HG03095 (cell line): Measurements from ENCODE around the gene NFASC.

Experiments
- ATAC-seq: cut with Tn5 transposase; IDR thresholded peaks from one replicate; pipeline ENCODE4 v1.9.1; 2021; ENCODE audit warnings: moderate library complexity; ENCODE audit not compliant: unreplicated experiment

Gene NFASC

DNA sequence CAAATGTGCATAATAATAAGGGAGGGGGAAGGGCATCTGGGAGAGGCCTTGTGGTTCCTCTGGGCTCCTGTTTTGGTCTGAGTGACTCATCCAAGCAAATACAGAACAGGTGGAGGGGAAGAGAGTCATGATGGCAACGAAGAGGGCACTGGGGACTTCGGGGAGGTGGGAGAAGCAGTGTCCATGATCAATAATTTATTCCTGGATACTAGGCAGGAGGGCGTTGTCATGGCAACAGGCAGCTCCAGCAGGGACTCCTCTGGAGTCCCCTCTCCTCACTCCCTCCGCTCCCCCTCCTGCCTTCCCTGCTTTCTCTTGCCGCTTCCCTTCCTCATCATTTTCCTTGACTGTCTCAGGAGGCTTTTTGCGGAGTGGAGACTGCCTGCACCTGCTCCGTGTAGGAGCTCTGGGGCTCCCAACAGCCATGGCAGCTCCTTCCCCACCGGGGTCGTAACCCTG is 12.3 kb upstream of the NFASC start:
- no peak for ATAC-seq

DNA sequence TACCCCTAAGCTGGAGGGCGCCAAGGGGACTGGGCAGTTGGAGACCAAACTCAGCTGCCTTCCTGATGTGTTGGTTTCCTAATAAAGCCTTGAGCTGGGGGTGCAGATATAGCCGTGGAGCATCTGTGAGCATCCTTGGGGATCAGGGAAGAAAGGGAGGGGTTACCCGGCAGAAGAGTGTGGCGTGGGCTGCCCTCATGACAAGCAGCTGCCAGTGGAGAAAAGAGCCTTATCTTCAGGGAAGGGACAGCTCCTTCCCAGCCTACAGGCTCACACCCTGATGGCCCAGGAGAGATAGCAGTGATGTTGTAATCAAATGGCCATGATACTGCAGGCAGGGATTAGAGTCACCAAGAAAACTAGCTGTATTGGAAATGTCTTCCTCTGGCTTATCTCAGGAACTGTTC is 10.8 kb upstream of the NFASC start:
- no peak for ATAC-seq

DNA sequence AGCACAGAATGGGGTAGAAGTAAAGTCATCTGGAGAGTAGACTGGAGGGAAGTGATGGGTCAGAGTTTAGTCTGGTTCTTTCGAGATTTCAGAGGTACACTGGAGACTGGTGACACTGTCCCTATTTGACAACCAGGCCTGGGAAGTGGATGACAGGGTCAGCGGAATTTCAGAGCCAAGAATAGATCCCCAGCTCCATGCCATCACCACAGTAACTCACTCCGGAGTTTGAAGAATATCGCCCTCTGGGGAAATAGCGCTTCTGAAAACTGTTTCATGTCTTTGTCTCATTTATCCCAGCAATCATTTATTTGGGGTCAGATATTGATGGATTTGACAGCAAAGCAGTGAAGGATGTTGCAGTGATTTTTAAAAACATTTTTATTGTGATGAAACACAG is 7.6 kb upstream of the NFASC start:
- no peak for ATAC-seq

DNA sequence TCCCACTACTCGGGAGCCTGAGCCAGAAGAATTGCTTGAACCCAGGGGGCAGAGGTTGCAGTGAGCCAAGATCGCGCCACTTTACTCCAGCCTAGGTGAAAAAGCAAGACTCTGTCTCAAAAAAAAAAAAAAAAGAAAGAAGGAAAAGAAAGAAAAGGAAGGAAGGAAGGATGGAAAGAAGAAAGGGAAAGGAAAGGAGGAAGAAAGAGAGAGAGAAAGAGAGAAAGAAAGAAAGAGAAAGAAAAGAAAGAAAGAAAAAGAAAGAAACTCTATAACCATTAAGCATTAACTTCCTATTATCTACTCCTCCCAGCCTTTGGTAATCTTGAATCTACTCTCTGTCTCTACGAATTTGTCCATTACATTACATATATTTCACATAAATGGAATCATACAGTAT is 6.9 kb upstream of the NFASC start:
- ATAC-seq: no peak

DNA sequence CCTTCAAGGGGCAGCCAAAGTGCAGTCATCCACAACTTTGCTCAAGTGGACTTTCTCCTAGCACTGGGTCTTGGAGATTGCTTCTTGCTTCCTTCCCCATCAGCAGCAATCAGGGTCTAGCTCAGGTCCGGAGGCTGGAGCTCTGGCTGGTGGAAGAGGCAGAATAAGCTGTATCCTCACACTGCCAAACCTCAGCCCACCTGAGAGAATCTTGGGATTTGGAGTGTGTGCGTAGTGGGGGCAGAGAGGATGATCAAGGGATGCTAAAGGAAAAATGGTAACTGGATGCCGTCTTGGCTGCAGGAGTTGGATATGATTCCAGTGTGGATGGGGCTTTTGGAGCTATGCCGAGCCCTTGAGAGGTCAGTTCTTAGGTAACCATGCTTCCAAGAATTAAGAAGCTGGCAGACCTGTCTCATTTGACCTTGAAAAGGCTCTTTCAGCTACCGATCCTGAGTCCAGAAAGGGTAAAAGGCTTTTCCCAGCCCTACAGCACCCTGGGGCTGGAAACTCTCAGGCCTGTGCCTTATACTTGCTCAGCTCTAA is 4.5 kb upstream of the NFASC start:
- ATAC-seq: no peak

DNA sequence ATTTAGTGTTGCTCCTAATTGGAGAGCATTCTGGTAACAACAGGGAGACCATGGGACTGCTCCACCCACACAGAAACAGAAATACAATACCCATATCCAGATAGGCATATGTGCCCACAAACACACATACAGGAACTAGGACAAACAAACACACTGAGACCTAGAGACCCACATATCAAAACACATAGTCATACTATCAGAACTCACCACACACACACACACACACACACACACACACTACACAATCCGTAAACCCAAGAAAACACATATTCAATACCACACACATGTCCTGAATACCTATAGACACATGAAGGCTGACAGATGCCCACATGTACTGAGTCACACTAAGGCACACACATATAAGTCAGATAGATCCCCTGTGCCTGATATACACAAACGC is 3.5 kb upstream of the NFASC start:
- no peak for ATAC-seq

DNA sequence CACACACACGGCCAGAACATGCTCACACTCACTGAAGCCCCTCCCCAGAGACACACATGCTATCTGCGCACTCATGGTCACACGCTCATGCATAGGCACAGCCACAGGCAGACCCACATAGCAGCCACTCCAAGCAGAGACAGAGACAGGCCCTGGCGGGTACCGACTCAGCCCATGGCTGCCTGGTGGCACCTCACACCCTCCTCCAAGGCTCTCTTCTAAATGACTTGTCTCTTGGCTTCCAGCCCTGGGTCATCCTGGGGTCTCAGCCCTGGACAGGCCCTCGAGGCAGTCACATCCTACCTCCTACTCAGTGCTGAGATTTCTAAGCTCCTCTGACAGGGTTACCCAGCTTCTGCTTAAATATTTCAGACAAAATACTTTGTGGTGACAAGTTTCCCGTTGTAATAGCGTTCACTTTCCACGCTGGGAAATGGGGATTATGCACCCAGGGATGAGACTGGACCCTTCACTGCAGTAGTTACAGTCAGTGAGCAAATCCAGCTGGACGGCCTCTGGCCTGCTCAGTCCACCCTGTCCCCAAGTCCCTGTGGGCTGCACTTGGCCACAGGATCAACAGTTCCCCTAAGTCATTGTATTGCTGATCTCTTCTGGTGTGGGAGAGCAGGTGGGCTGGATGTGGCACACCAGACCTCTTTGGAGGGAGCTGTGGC is 2.9 kb upstream of the NFASC start:
- ATAC-seq: no peak

DNA sequence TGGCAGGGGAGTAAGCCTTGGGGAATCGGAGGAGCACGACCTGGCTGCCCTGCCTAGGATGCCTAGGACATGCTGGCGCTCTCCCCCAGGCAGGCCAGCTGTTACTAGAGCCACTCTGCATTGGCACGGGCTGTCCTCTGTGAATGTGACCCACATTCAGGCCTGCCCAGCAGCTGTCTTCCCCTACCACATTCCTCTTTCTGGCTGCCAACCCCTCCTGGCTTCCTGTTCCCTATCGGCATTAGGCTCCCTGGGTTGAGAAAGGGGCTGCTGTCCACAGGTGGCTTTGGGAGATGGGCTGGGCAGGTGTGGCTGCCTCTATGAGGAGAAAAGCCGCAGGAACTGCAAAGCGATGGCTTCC is 2.3 kb upstream of the NFASC start:
- no peak for ATAC-seq

DNA sequence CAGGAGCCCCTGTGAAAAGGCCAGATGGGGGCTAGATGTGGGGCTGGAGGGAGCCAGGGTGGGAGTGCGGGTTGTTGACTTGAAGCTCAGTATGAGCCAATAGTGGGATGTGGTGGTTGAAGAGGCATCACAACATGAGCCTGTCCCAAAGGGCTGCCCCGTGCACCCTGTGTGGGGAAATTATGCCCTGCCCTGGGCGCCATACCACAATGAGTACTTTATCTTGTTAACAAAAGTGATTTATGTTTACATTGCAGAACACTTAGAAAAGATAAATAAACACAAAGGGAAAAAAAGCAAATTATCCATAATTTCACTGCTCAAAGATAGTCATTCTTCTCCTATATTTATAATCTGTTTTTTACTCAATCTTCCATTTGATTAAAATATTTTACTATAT is 1.6 kb upstream of the NFASC start:
- no peak for ATAC-seq

DNA sequence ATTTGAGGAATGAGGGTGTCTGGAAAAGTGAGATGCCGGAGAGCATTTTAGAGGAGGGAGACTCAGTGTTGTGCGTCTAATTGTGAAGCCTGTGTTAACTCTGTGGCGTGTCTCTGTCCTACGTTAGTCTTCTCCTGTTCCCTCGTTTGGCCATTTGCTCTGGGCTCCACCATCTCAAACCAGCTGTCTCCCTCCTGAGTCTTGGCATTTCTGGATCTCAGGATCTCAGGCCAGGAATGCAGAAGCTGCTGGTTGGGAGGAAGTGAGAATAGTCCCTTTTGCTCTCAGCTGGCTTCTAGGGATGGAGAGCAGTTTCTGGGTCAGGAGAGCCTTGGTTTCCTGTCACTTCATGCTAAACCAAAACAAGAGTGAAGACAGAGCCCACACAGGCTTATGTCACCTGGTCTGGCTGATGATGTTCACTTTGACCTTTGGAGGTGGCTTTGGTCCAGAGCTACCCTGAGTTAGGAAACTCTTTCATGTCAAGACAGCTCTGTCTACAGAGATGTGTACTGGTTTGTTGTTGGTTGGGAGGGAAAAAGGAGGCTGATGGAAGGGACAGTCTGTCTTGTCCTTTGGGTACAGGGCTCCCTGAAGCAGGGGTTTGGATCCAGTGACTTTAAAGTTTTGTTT is 859 bp downstream of the NFASC start:
- no peak for ATAC-seq

DNA sequence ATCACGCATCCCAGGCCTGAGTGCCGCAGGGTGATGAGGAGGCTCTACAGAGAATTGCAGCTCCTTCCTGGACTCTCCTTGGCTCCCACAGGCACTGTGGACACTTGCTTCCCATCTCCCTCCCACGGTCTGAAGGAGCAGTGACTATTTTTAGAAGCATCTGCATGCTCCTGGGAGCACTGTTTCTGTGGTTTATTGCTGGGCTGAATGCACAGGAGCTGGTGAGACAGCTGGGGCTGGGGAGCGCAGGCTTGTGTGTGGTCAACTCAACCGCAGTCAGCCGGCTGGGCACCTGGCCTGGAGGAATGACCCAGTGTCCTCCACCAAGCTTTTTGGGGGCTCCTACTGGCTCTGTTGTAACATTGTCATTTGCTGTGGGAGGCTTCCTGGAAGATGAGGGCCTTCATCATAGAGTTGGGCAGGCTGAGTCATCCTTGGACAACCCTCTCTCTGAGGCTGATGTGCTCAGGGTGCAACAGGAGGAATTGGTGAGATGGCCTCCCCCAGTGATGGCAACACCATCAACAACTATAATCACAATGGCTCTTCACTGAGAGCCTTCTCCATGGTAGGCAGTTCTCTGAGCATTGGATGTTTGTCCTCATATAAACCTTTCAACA is 1.7 kb downstream of the NFASC start:
- no peak for ATAC-seq

DNA sequence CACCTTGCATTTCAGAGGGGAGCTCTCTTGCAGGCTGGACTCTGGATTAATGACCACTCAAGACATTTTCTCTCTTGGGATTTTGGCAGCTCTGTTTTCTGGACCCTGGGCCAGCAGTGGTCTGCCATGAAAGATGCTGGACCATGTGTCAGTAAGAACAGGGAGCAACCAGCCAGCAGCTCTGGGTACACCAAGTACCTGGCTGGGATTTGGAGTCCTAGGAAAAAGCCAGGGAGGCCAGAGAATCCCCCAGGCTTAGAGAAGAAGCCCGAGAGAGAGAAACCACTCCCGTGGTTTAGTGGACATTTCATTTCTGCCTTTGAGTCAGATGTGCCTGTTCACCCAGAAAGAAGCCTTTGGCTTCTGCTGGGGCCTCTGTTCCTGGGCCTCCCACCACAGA is 2.5 kb downstream of the NFASC start:
- ATAC-seq: no peak

DNA sequence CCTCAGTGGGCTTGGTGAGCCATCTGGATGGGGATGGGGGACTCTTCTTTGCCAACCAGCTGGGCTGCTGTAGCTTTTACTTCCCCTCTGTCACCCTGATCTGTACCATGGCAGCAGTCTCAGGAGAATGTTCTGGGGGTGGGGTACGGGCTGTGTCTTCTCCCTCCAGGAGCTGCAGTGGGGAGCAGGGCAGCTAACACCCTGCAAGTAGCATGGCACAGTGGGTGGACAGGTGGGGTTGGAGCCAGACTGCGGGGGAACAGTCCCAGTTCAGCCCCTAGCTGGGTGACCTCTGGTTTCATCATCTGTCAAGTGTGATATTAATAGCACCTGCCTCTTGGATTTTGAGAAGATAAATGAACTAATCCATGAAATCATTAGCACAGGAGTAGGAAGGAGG is 3.1 kb downstream of the NFASC start:
- ATAC-seq: no peak

DNA sequence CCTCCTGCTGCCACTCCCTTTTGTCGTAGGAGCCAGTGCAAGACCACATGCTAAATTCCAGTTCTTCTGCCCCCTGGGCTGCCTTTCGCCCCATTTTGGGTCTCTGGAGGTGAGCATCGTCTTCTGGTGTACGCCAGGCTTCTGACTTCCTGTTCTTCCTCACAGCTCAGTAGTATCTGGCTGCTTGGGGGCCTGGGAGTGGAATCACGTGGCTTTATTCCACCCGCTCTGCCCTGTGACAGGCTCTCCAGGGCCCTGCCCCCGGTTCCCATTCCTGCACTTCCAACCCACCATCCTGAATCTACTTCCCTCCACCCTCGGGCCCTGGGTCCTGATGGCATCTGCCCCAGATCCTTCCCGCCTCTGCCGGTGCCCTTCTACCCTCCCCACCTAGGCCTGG is 3.6 kb downstream of the NFASC start:
- no peak for ATAC-seq

DNA sequence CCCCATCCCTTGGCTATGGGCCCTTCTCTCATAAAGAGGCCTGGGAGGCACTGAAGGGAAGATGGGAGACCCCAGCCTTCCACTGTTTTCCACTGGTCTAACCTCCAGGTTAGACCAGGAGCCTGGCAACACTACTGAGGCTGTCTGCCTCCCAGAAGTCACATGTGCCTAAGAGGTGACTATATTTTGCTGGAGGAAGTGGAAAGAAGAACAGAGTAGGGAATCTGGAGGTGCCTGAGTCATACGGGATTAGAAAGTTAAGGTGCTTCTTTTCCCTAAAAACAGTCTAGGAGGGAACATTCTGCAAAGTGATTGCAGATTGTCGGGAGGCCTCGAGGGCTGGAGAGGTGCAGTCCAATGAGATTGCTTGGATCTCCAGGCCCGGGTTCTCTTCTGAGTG is 4.6 kb downstream of the NFASC start:
- ATAC-seq: no peak

DNA sequence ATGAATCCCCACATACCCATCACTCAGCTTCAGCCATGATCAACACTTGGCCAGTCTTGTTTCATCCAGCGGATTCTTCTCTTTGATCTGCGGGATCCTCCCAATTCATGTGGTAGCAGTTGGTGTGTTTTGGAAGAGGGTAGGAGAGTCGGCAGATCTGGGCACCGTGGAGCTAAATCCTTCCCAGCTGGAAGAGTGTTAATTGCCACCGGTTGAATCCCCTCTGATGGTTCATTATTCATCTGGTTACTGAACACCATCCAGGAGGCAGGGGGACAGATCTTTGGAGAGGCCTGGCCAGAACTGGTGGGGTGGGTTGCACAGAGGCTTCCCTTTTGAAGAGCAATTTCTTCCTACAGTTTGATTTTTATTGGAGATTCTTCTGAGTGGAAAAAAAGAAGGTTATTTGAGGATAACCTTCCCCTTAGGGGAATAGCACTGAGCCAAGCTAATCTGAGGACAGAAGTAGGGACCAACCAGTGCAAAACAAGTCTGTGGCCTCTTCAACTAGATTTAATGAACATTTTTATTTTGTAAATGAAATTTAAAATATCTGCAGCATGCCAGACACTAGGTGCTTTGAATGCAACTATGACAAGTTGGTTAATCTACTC is 8.1 kb downstream of the NFASC start:
- no peak for ATAC-seq

DNA sequence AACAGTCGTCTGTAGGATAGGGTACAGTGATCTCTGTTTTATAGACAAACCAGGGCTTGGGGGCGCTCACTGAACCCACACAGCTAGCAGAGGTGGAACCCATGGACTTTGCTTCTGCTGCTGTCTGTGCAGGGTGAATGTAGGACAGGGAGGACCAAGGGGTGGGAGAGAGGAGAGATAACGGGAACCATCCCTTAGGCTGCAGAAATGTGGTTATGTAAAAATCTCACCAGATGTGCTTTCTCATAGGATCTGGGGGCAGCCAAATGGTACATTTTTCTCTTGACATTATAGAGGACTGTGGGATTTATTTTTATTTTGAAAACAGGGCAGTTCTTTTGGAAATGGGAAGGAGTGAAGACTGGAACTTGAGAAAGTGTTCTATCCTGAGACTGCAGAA is 8.7 kb downstream of the NFASC start:
- ATAC-seq: no peak

DNA sequence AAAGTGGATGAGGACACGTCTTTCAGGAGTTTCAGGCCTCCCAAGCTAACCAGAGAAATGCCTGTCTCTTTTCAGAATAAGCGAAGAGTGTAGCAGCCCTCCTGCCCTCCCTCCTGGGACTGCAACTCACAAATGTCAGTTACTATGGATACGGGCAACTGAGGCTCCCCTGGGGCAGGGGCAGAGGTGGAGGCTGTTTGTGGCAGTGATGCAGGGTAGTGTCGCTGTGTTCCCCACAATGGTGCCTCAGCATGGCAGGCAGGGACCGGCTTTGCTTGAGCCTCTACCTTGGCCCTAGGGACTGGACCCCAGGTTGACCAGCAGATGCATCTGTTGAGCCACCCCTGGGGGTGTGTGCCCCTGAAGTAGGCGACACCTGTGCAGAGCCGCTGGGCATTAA is 10.2 kb downstream of the NFASC start:
- ATAC-seq: no peak

DNA sequence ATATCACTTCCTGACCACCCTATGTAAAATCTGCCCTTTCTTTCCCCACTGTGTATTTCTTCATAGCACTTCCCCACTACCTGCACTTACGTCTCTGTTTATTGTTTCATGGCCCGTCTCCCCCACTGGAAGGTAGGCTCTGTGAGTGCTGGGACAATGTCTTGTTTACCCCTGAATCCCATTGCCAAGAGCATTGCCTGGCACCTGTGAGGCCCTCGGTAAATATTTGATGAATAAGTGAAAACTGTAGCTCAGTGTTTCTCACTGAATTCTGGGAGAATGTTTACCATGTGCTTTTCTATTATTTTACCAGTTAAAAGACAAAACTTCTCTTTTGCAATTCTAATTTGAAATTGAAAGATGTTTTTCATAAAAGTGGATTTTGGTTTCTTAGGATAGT is 11.8 kb downstream of the NFASC start:
- ATAC-seq: no peak

DNA sequence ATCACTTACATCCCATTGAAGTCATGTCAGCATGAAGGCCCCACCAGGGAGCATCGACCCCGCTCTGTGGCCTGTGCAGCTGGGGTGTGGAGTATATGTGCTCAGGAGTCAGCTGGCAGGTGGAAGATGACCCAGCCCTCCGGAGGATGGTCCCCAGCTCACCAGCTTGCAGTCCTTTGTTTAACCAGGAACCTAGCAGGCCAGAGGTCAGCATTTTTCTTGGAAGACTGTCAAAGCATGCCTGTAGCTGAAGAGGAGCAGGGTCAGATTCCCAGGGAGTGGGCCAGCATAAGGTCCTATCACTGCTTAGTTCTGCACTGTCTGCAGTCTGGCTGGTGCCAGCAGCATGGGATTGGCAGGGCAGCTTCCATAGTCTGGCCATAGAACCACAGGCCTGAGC is 12.7 kb downstream of the NFASC start:
- ATAC-seq: no peak

DNA sequence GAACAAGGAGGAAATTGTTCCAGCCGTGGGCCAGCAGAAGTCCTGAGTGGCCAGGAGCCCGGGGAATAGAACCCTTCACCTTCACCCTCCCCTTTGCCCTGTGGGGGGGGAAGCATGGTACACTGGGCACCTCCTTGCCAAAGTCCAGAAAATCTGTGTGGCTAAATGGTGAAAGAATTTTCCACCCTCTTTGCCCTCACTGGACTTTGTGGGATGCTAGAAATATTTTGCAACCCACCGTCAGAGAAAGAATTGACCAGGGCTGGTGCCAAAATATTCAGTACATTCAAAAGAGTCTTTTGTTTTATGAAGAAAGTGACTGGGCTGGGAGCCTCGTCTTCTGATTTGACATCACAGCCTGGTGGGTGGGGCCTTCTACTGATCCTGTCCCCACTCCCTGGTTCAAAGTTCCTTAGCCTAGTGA is 14.6 kb downstream of the NFASC start:
- no peak for ATAC-seq

DNA sequence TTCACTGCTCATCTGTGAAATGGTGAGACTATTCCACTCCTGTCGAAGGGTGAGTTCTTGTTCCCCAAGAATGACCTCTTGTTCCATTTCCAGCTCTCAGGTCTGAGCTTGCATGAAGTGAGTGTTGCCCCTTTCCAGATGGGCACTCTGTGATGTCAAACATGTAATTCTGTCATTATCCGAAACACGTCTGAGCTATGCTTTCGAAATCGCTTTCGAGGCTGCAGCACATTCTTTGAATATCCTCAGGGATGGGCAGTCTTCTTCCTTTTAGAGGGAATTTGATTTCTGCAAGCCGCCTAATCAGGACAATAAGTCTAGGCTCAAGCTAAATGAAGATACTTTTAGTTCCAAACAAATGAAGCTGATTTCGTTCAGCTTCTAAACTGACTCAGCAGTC is 15.1 kb downstream of the NFASC start:
- ATAC-seq: no peak
